ENCODE data around the gene UNC119.

- no peak for TF ChIP-seq POLR2AphosphoS5 (IDR thresholded peaks at IDR 0.05; ENCODE audit: borderline replicate concordance, low read depth, low read length)
- no peak for TF ChIP-seq EZH2 (IDR thresholded peaks at IDR 0.05)
- TF ChIP-seq FOXP2 (optimal IDR thresholded peaks at IDR 0.05; ENCODE audit: control extremely low read depth, extremely low read length, insufficient read depth) = no peak
These were observed 28.5 kb upstream of the UNC119 start for GRCh38 chr17:28580959-28581358.

Measured in SK-N-MC (cell line).